GM21423 (cell line): ENCODE data around the gene ANKRD6.
"Not testable (repeated sequence)": the region's sequence is repeated elsewhere in the genome, so short reads cannot be mapped to it uniquely, and the experiment has no call there.

Source experiments
- ATAC-seq: cut with Tn5 transposase; IDR thresholded peaks from one replicate; pipeline ENCODE4 v1.9.1; 2021; ENCODE audit warnings: mild to moderate bottlenecking, moderate library complexity; ENCODE audit not compliant: unreplicated experiment

Gene ANKRD6

GRCh38 chr6:89641581-89641980 is 208.6 kb downstream of the ANKRD6 start:
- not testable (repeated sequence) for ATAC-seq

GRCh38 chr6:89642956-89643355 is 210.0 kb downstream of the ANKRD6 start:
- ATAC-seq = no peak

GRCh38 chr6:89643406-89643805 is 210.5 kb downstream of the ANKRD6 start:
- no peak for ATAC-seq

- ATAC-seq = no peak
Measured at GRCh38 chr6:89644864-89645263, 211.9 kb downstream of the ANKRD6 start.

- no peak for ATAC-seq
Measured at GRCh38 chr6:89649682-89650081, 216.7 kb downstream of the ANKRD6 start.

GRCh38 chr6:89650579-89650978 is 217.6 kb downstream of the ANKRD6 start:
- ATAC-seq = no peak

GRCh38 chr6:89655122-89655521 is 222.2 kb downstream of the ANKRD6 start:
- ATAC-seq = no peak

DNA sequence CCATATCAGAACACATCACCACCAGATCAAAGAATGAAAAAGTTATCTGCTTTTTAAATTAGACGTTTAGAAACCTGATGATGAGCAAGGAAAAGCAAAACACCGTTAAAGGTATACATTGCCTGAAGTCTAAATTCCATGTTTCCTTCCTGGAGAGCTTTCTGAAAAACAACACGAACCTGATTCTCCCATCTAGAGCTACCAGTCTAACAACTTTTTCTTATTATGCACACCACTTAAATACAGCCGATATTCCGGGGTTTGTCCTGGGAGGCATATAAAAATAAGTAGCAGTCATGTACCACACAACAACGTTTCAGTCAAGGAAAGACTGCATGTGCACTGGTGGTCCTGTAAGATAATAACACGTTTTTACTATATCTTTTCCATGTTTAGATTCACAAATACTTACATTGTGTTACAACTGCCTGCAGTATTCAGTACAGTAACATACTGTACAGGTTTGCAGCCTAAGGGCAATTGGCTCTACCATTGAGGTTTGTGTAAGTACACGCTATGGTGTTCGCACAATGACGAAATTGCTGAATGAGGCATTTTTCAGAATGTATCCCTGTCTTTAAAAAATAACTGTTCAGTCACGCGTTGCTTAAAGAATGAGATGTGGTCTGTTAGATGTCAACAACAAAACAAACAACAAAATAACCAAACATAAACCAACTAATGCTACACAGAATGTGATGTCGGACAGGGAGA is 224.7 kb downstream of the ANKRD6 start:
- ATAC-seq = no peak

DNA sequence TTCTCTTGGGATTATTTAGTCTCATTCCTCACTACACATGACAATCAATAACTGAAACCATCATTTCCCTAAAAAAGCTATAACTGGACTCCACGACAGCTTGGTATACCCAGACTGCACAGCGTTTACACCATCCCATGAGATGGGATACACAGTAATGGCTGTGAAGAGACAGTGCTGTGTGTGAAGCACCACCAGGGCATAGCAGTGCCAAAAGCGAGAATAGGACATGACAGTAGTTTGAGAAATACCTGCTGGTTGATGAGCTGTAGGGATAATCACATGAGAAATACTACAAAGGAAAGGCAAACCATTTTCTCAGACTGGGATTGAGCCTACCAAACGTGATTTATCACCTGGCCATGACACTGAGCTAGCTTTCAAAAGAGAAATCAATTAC is 228.0 kb downstream of the ANKRD6 start:
- ATAC-seq = no peak

DNA sequence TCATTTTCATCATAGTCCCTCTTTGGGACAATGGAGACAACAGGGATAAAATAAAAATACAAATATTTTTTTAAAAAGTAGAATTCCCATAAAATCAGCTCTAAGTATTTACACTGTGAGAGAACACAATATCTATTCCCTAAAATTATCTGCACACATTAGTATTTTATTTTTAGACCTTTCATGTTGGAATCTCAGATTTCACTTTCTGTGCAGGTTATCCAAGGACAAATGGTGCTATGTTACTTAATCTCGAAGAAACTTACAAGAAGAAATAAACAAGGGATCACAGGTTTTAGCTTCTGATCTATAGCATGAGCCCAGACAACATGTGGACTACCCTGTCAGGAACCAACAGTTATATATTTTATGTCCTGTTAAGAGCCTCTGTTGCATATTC is 228.6 kb downstream of the ANKRD6 start:
- ATAC-seq = no peak

DNA sequence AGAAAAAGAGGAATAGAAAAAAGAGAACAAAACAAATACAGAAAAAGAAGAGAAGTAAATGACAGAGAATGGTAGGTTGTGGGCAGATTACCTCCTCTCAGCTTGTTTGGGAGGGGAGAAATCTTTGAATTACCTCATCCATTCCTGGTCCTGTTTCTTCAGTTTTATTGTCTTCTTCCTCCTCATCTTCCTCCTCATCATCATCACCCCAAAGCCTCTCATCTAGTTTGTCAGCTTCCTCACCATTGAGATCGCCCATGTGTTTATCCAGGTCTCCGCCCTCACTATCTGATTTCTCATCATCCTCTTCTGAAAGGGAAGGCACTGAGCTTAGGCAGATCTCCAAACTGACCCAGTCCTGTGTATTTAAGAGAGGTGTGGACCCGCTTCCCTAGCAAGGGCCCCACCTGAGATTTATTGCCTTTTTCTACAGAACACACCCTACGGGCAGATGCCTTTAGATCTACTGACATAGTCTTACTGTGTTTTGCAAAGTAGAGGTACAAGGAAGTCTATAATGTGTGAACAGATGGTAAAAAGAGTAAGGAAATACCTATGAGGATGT is 229.8 kb downstream of the ANKRD6 start:
- ATAC-seq = no peak

DNA sequence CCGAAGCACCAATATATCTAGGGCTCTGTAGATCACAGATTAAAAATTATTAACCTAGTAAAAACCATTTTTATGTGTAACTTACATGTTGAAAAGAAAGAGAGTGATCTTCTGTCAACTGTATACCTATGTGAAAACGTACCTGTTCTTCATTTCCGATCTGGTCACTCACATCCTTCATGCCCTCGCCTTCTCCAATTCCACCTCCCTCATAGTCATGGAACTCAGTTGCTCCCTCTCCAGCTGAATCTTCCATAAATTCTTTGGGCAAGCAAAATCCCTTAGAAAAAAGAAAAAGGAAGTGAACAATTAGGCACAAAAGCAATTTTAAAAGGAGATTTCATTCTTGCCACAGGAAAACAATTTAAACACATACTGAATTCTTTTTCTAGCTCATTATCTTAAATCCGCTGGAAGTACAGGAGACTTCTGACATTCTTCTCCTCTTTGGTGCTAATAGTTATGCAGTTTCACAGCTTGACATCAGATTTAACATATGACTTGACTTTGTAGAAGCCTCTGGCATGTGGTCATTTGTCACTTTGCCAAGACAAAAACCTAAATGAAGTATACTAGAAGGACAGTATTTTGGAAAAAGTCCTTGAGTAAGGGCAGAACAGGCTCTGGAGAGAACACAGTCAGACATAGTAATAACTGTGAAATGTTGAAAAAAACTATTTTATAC is 235.1 kb downstream of the ANKRD6 start:
- no peak for ATAC-seq

- no peak for ATAC-seq
Measured at GRCh38 chr6:89669002-89669401, 236.1 kb downstream of the ANKRD6 start.

DNA sequence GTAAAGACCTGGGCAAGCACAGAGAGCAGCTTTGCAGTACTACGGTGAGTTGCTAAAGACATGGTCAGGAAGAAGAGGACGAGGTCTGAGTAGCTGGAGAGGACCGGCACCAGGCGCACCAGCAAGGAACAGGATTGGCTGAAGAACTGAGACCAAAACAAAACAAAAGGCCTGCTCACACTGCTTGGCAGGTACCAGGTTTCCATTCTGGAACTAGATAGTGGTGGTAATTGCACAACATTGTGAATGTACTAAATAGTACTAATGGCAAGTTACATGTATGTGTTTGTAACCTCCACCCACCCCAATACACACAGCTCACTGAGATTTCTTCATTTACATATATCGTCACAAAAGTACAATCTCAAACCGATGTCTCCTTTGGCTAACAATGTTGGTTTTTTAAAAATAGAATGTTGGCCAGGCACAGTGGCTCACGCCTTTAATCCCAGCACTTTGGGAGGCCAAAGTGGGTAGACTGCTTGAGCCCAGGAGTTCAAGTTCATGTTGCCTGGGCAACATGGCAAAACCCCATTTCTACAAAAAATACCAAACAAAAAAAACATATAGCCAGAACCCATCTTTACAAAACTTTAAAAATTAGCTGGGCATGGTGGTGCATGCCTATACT is 238.1 kb downstream of the ANKRD6 start:
- no peak for ATAC-seq

- no peak for ATAC-seq
Measured at GRCh38 chr6:89675949-89676748, 243.2 kb downstream of the ANKRD6 start.

GRCh38 chr6:89678531-89678930 is 245.6 kb downstream of the ANKRD6 start:
- no peak for ATAC-seq

DNA sequence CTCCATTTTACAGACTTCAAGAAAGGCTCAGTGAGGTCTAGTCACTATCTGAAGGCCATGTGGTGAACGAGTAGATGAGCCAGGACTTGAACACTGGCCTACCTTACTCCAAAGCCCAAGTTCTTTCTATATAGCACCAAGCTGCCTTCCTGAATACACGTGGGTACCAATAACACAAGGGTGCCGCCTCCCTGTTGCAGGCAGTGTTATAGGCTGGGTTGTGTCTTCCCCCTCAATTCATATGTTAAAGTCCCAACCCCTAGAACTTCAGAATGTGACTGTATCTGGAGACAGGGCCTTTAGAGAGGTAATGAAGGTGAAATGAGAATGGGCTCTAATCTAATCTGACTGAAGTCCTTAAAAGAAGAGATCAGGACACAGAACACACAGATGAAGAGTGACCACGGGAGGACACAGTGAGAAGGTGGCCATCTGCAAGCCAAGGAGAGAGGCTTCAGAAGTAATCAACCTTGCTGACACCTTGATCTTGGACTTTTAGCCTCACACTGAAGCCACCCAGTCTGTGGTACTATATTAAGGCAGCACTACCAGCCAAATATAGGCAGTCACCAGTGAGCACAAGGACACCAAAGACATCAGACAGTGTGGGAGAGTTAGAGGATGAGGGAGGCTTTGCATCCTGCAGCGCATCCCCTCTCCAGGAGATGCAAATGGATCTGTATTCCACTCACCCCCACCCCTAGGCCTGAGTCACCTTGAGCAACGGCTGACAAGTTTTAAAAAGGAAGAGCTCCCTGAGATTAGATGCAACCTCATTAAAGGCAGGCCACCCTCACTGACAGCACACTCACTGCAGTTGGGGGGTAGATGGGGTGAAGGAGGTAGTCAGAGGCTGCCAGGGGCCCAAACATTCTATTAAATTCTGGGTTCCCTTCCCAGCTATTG is 246.5 kb downstream of the ANKRD6 start:
- ATAC-seq = no peak

GRCh38 chr6:89680150-89680549 is 247.2 kb downstream of the ANKRD6 start:
- no peak for ATAC-seq

- no peak for ATAC-seq
Measured at GRCh38 chr6:89680551-89680950, 247.6 kb downstream of the ANKRD6 start.

GRCh38 chr6:89681983-89682564 is 249.1 kb downstream of the ANKRD6 start:
- no peak for ATAC-seq
